ENCODE data around the gene BRIX1. TPM values are rescaled to one million over a fixed set of nuclear protein-coding genes. Genes with fewer than 3 reads are reported as not detected.

BRIX1 gene
- total and polyA plus RNA-seq, 12 donors: 9.5 to 17.2 (median 14.9) TPM

DNA sequence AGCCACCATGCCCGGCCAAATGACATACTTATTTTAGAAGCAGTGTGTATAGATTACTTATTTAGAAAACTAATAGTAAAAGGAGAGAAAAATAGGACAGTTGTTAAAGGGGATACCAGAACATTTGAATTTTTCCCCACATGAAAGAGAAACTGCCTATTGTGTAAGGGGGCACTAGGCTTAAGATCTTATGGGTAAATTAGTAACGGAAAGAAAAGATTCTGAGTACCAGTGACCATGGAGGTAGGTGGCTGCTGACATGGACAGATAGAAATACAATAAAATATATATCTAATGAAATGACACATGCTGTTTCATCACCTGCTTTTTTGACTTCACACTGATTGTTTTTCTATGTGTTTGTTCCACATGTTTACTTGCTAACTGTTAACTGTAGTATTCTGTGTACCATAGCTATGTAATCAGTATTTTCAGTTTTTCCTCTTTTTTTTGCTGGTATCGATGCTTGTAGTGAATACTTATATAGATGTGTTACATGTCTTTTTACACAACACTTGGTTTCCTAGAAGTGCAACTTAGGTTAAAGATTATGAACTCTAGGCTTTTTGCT, 10.9 kb downstream of the BRIX1 start:
- H3K9me3 ChIP-seq: no peaks in the 10 kb centered on the region
- no peak overlapping the region for H3K27ac ChIP-seq
- intact Hi-C loops (cut with DNase I): loop anchor here in 1 of 10 donors (5.0 kb wide), 1 partner anchor 1484 kb away; the partner anchor contains the start of gene TARS1
- peaks cover 4 to 31% (median 18%) of the 10 kb centered on the region in 9 donors for H3K4me1 ChIP-seq
- peaks cover 0 to 58% (median 22%) of the 10 kb centered on the region in 9 donors for H3K36me3 ChIP-seq
- H3K4me3 ChIP-seq: no peak overlapping the region
- 88 to 89% methylated on average over 3 of the region's 3 CpGs for WGBS, 2 donors
- TF ChIP-seq, protein P1, sequence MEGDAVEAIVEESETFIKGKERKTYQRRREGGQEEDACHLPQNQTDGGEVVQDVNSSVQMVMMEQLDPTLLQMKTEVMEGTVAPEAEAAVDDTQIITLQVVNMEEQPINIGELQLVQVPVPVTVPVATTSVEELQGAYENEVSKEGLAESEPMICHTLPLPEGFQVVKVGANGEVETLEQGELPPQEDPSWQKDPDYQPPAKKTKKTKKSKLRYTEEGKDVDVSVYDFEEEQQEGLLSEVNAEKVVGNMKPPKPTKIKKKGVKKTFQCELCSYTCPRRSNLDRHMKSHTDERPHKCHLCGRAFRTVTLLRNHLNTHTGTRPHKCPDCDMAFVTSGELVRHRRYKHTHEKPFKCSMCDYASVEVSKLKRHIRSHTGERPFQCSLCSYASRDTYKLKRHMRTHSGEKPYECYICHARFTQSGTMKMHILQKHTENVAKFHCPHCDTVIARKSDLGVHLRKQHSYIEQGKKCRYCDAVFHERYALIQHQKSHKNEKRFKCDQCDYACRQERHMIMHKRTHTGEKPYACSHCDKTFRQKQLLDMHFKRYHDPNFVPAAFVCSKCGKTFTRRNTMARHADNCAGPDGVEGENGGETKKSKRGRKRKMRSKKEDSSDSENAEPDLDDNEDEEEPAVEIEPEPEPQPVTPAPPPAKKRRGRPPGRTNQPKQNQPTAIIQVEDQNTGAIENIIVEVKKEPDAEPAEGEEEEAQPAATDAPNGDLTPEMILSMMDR (IDR thresholded peaks at IDR 0.05): no peak
- no peaks in the 10 kb centered on the region for H3K27me3 ChIP-seq
- ATAC-seq (no peak), DNase-seq (no peak)

DNA sequence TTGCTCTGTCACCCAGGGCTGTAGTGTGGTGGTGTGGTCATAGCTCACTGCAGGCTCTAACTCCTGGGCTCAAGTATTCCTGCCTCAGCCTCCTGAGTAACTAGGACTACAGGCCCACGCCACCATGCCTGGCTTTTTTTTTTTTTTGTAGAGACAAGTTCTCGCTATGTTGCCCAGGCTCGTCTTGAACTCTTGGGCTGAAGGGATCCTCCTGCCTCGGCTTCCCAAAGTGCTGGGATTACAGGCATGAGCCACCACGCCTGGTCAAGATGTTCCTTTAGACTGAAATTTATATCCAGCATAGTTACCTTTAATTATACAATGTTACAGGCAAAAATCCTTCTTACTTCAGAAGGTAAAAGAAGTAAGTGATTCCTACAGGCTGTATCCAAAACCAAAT, 12.3 kb downstream of the BRIX1 start:
- intact Hi-C loops (cut with DNase I): loop anchor here in 1 of 10 donors (5.0 kb wide), 1 partner anchor 1485 kb away; the partner anchor contains the start of gene TARS1
- 96 to 97% methylated on average over 5 of the region's 5 CpGs for whole genome bisulfite sequencing, 2 donors

DNA sequence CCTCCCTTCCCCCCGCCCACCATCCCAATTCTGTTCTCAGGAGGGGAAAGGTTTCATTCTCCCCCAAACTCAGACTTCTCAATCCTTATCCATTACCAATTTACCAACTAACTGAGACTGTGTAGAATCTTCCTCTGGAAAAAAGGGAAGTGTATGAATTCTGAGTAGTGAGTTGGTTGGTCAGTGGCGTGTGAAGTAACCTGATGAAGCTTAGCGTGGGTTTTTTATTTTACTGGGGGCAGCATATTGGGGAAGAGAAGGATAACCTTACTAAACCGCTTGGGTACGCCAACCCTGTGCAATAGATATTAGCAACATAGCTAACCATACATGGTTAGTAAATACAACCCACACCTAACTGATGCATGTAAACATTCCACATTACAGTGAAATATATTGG, 12.8 kb downstream of the BRIX1 start:
- Histone ChIP-seq H3K4me3 (no peak overlapping the region), H3K9me3 (no peaks in the 10 kb centered on the region), H3K27me3 (no peaks in the 10 kb centered on the region), H3K27ac (peak overlapping the region in 3 of 10 donors; percentile 26 to 96 (median 71)), H3K36me3 (peaks cover 0 to 42% (median 22%) of the 10 kb centered on the region in 9 donors), H3K4me1 (peaks cover 4 to 40% (median 25%) of the 10 kb centered on the region in 9 donors)
- intact Hi-C loops (cut with DNase I): loop anchor here in 1 of 10 donors (5.0 kb wide), 1 partner anchor 1486 kb away; the partner anchor contains the start of gene TARS1
- TF ChIP-seq, protein P1 (IDR thresholded peaks at IDR 0.05): no peak
- 93 to 97% methylated on average over 5 of the region's 5 CpGs for WGBS, 2 donors
- ATAC-seq (no peak), DNase-seq (no peak)

More for the DNA sequence above, 12.3 kb downstream of the BRIX1 start:
- H3K9me3 ChIP-seq: no peaks in the 10 kb centered on the region
- TF ChIP-seq, protein P1 (IDR thresholded peaks at IDR 0.05): no peak
- peaks cover 0 to 44% (median 22%) of the 10 kb centered on the region in 9 donors for H3K36me3 ChIP-seq
- H3K27ac ChIP-seq: no peak overlapping the region
- no peak overlapping the region for H3K4me3 ChIP-seq
- ATAC-seq: no peak
- H3K4me1 ChIP-seq: peaks cover 4 to 39% (median 25%) of the 10 kb centered on the region in 9 donors
- H3K27me3 ChIP-seq: no peaks in the 10 kb centered on the region
- no peak for DNase-seq

DNA sequence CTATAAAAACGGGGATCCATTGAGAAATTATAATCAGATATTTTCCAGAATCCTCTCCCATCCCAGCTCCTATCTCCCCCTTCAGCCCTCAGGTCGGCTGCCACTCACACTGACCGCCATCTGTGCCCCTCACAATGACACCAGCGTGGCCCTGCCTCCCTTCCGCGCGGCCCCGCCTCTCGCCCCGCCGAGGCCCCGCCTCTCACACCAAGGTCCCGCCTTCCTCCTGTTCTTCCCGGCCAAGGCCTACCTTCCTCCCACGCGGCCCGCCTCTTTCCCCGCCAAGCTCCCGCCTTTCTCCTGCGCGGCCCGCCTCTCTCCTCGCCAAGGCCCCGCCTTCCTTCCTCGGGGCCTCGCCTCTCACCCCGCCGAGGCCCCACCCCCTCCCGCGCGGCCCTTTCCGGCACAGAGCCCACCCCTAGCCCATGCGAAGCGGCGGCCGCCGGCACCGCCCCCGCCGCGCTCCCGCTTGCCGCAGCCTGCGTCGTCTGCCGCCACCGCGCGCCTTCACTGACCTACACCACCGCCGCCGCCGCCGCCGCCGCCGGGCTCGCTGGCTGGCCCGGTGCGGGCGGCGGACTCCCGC, 13.7 kb downstream of the BRIX1 start, which contains the start of gene DNAJC21:
Gene DNAJC21 (plus strand): TSS at position 426 of the 586 bp plus-strand sequence. CDS start 261 bp downstream, outside the sequence.
- Histone ChIP-seq H3K4me3 (peak within 1 kb of the TSS; percentile 74 to 97 (median 88)), H3K9me3 (no peaks in the 10 kb centered on the region), H3K36me3 (peaks cover 0 to 42% (median 16%) of the 10 kb centered on the region in 9 donors), H3K4me1 (peaks cover 4 to 32% (median 20%) of the 10 kb centered on the region in 9 donors), H3K27me3 (no peaks in the 10 kb centered on the region), H3K27ac (peak within 1 kb of the TSS; percentile 76 to 97 (median 94))
- TF ChIP-seq, protein P1 (IDR thresholded peaks at IDR 0.05): no peak
- DNase-seq (peak; percentile 98 to 99), ATAC-seq (peak; percentile 97 to 99 (median 98))
- 0 to 1% methylated on average over 52 to 61 of the region's 63 CpGs for WGBS, 2 donors
- intact Hi-C loops (cut with DNase I): loop anchor here in 1 of 10 donors (1.0 to 5.0 kb wide), 2 partner anchors 14 to 1487 kb away; partner anchors contain the start of genes BRIX1, RAD1 and TARS1
